ENCODE results near the gene MRPL19.

DNA sequence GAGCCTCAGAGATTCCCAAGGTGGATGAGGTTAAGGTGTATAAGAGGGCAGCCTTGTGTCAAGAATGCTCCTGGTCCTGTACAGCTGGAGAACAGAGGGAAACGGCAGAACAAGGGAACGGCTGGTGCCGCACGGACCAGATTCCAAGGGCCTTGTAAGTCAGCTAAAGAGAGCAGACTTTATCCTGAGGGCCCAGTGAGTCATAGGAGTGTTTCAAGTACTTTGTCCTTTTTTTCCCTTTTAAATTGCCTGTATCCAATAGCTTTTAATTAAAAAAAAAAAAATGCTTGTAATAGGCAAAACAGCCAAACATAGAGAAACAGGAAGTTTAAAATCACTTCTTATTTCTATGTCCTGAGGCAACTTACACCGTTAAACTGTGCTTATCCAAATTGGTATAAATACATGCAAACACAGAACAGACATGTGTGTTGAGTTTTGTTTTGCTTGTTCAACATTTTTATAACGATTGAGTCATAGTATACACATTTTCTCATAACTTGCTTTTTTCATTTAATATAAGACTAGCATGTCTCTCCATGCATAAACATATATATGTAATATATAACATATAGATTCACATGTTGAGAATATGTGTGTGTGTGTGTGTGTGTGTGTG, 43.8 kb upstream of the MRPL19 start:
- TF ChIP-seq, protein P1, sequence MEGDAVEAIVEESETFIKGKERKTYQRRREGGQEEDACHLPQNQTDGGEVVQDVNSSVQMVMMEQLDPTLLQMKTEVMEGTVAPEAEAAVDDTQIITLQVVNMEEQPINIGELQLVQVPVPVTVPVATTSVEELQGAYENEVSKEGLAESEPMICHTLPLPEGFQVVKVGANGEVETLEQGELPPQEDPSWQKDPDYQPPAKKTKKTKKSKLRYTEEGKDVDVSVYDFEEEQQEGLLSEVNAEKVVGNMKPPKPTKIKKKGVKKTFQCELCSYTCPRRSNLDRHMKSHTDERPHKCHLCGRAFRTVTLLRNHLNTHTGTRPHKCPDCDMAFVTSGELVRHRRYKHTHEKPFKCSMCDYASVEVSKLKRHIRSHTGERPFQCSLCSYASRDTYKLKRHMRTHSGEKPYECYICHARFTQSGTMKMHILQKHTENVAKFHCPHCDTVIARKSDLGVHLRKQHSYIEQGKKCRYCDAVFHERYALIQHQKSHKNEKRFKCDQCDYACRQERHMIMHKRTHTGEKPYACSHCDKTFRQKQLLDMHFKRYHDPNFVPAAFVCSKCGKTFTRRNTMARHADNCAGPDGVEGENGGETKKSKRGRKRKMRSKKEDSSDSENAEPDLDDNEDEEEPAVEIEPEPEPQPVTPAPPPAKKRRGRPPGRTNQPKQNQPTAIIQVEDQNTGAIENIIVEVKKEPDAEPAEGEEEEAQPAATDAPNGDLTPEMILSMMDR (CRISPR knock-in tag; IDR thresholded peaks at IDR 0.05), result no peak
- no peak for TF ChIP-seq ZSCAN30 (CRISPR knock-in tag; IDR thresholded peaks at IDR 0.05)
- no peak for TF ChIP-seq TAF1 (CRISPR knock-in tag; IDR thresholded peaks at IDR 0.05)
- TF ChIP-seq POLR2A (IDR thresholded peaks at IDR 0.05; ENCODE audit: insufficient read depth in 1 of 2, low read depth in 2 of 2, low read length in 2 of 2), result no peak
- TF ChIP-seq CBX5 (CRISPR knock-in tag; IDR thresholded peaks at IDR 0.05; ENCODE audit: borderline replicate concordance), result no peak
- TF ChIP-seq NCOA5 (CRISPR knock-in tag; IDR thresholded peaks at IDR 0.05), result no peak
- TF ChIP-seq POLR2AphosphoS5 (IDR thresholded peaks at IDR 0.05; ENCODE audit: low read depth, low read length), result no peak
- TF ChIP-seq, protein P2, sequence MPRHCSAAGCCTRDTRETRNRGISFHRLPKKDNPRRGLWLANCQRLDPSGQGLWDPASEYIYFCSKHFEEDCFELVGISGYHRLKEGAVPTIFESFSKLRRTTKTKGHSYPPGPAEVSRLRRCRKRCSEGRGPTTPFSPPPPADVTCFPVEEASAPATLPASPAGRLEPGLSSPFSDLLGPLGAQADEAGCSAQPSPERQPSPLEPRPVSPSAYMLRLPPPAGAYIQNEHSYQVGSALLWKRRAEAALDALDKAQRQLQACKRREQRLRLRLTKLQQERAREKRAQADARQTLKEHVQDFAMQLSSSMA (CRISPR knock-in tag; IDR thresholded peaks at IDR 0.05), result no peak
- no peak for TF ChIP-seq SIN3A (IDR thresholded peaks at IDR 0.05; ENCODE audit: borderline replicate concordance, low read depth, low read length)
- no peak for TF ChIP-seq ZNF781 (CRISPR knock-in tag; IDR thresholded peaks at IDR 0.05; ENCODE audit: borderline replicate concordance, not compliant biosample characterization)
- TF ChIP-seq TOPORS (CRISPR knock-in tag; IDR thresholded peaks at IDR 0.05), result no peak
- no peak for TF ChIP-seq ZNF879 (CRISPR knock-in tag; IDR thresholded peaks at IDR 0.05)
- no peak for TF ChIP-seq PAX8 (CRISPR knock-in tag; IDR thresholded peaks at IDR 0.05; ENCODE audit: borderline replicate concordance)

Data from HepG2 (cell line).